GM19455 (cell line): ENCODE results near the gene GIPC2.
"Not testable (repeated sequence)": the region's sequence is repeated elsewhere in the genome, so short reads cannot be mapped to it uniquely, and the experiment has no call there.

ENCODE experiments used
- ATAC-seq: cut with Tn5 transposase; IDR thresholded peaks from one replicate; pipeline ENCODE4 v1.9.1; 2021; ENCODE audit not compliant: unreplicated experiment

Gene GIPC2

GRCh38 chr1:78045926-78046778 is at the start of gene GIPC2:
GIPC2 (plus strand) TSS chr1:78045966; CDS start chr1:78046095, 129 bp downstream.
- ATAC-seq: no peak

GRCh38 chr1:77996734-77997133 is 49.0 kb upstream of the GIPC2 start:
- ATAC-seq: no peak

GRCh38 chr1:78000536-78000935 is 45.2 kb upstream of the GIPC2 start:
- not testable (repeated sequence) for ATAC-seq

GRCh38 chr1:78003070-78003746 is 42.6 kb upstream of the GIPC2 start:
- no peak for ATAC-seq

- ATAC-seq: peak; percentile 61
These were observed 41.7 kb upstream of the GIPC2 start for GRCh38 chr1:78003882-78004718.

- peak; percentile 98 for ATAC-seq
These were observed 40.9 kb upstream of the GIPC2 start, which contains the start of gene DNAJB4 for GRCh38 chr1:78004719-78005447. DNAJB4 (plus strand) TSS chr1:78004939; CDS start chr1:78005111, 172 bp downstream.

- ATAC-seq: no peak
These were observed 40.4 kb upstream of the GIPC2 start for GRCh38 chr1:78005448-78005722.

- no peak for ATAC-seq
These were observed 40.0 kb upstream of the GIPC2 start for GRCh38 chr1:78005755-78006154.

- no peak for ATAC-seq
These were observed 39.2 kb upstream of the GIPC2 start for GRCh38 chr1:78006521-78006920.

- ATAC-seq: no peak
These were observed 38.0 kb upstream of the GIPC2 start for GRCh38 chr1:78007677-78008341.

- no peak for ATAC-seq
These were observed 36.5 kb upstream of the GIPC2 start for GRCh38 chr1:78009276-78009675.

GRCh38 chr1:78009836-78010235 is 35.9 kb upstream of the GIPC2 start:
- no peak for ATAC-seq

- ATAC-seq: no peak
These were observed 34.7 kb upstream of the GIPC2 start for GRCh38 chr1:78011050-78011449.

GRCh38 chr1:78015148-78015547 is 30.6 kb upstream of the GIPC2 start:
- no peak for ATAC-seq

- ATAC-seq: no peak
These were observed 26.7 kb upstream of the GIPC2 start for GRCh38 chr1:78019024-78019423.

- not testable (repeated sequence) for ATAC-seq
These were observed 24.6 kb upstream of the GIPC2 start for GRCh38 chr1:78021134-78021533.

GRCh38 chr1:78029793-78030192 is 16.0 kb upstream of the GIPC2 start:
- ATAC-seq: no peak

GRCh38 chr1:78032996-78033796 is 12.6 kb upstream of the GIPC2 start:
- ATAC-seq: no peak

GRCh38 chr1:78033797-78034172 is 12.0 kb upstream of the GIPC2 start:
- ATAC-seq: no peak

- ATAC-seq: no peak
These were observed 10.6 kb upstream of the GIPC2 start for GRCh38 chr1:78035121-78035520.
